Endodermal cell (in vitro differentiated cells): Measurements from ENCODE around the gene NDUFS7. TPM values are rescaled to one million over a fixed set of nuclear protein-coding genes. Genes with fewer than 3 reads are reported as not detected.

Source experiments
- DNase-seq: peaks from one replicate; pipeline ENCODE4 v3.0.0-alpha.2; 2017
- H3K27ac ChIP-seq: 2 replicates; pipeline ENCODE4 v1.5.1; 2013; ENCODE audit warnings: mild to moderate bottlenecking, low read depth, low read length, moderate library complexity
- H3K27me3 ChIP-seq: 2 replicates; pipeline ENCODE4 v1.6.1; 2013; ENCODE audit warnings: mild to moderate bottlenecking, low read length, moderate library complexity; ENCODE audit not compliant: insufficient read depth, control insufficient read depth, poor library complexity, severe bottlenecking
- H3K36me3 ChIP-seq: 2 replicates; pipeline ENCODE4 v1.7.0; 2013; ENCODE audit warnings: mild to moderate bottlenecking, low read length, moderate library complexity; ENCODE audit not compliant: control insufficient read depth, insufficient read depth
- H3K4me1 ChIP-seq: one replicate; pipeline ENCODE4 v1.7.0; 2013; ENCODE audit warnings: low read length; ENCODE audit not compliant: control insufficient read depth, insufficient read depth
- H3K4me3 ChIP-seq: 2 replicates; pipeline ENCODE4 v1.5.1; 2013; ENCODE audit warnings: mild to moderate bottlenecking, low read length, moderate library complexity
- H3K9ac ChIP-seq: 2 replicates; pipeline ENCODE4 v1.6.1; 2013; ENCODE audit warnings: mild to moderate bottlenecking, low read length, moderate library complexity; ENCODE audit not compliant: poor library complexity, severe bottlenecking; ENCODE audit errors: extremely low read depth
- H3K9me3 ChIP-seq: 2 replicates; pipeline ENCODE4 v1.6.1; 2013; ENCODE audit warnings: mild to moderate bottlenecking, low read length, moderate library complexity; ENCODE audit not compliant: control insufficient read depth
- H3K27ac Mint-ChIP-seq: 2 replicates; pipeline ENCODE4 v1.8.0; 2020; ENCODE audit warnings: mixed read lengths
- H3K27me3 Mint-ChIP-seq: 2 replicates; pipeline ENCODE4 v1.8.0; 2021; ENCODE audit warnings: mild to moderate bottlenecking, mixed read lengths; ENCODE audit not compliant: insufficient read depth
- H3K36me3 Mint-ChIP-seq: 2 replicates; pipeline ENCODE4 v1.8.0; 2020; ENCODE audit warnings: low read depth, mixed read lengths
- H3K4me1 Mint-ChIP-seq: 2 replicates; pipeline ENCODE4 v1.8.0; 2020; ENCODE audit warnings: mixed read lengths
- H3K4me3 Mint-ChIP-seq: 2 replicates; pipeline ENCODE4 v1.8.0; 2020; ENCODE audit warnings: mild to moderate bottlenecking, moderate library complexity, mixed read lengths
- H3K9me3 Mint-ChIP-seq: 2 replicates; pipeline ENCODE4 v1.8.0; 2020; ENCODE audit warnings: mild to moderate bottlenecking, mixed read lengths
- CTCF ChIP-seq: fragments of 200-600 bp; sonication (generic); conservative IDR thresholded peaks from 2 replicates; pipeline ENCODE4 v1.5.0; 2021; ENCODE audit warnings: antibody characterized with exemption, mild to moderate bottlenecking
- WGBS, 2 experiments: methylation state at CpG; one replicate each; pipeline versions ENCODE4 v1.1.5 to v1.1.7; 2013; ENCODE audit warnings: missing lambda C conversion rate in 2 of 2, mixed read lengths in 1 of 2; ENCODE audit not compliant: insufficient coverage in 1 of 2, insufficient read length in 1 of 2; 5-methylcytosine and 5-hydroxymethylcytosine counted together
- total RNA-seq, 2 donors: library from RNA; stranded (reverse); fragmentation: NEBNext Ultra II Directional in 1 of 2; extraction: Animal tissue kit (Norgen Biotek cat#: 25700) in 1 of 2; gene quantifications; 2 replicates in 1 of 2; 3 replicates in 1 of 2; pipeline ENCODE4 v1.2.1, GENCODE V29; 2021

Gene NDUFS7
- total RNA-seq, 2 donors from 2014 or later = 57.0 to 62.5 TPM

GRCh38 chr19:1441022-1441426 lies 57.3 kb downstream of the NDUFS7 start:
- Mint-ChIP-seq H3K9me3 (no peaks in the 10 kb centered on the region), H3K27ac (no peak overlapping the region), H3K27me3 (peaks cover 12% of the 10 kb centered on the region), H3K36me3 (peaks cover 36% of the 10 kb centered on the region), H3K4me3 (peak overlapping the region; percentile 95), H3K4me1 (peaks cover 8% of the 10 kb centered on the region)
- TF ChIP-seq CTCF = no peak
- Histone ChIP-seq H3K4me1 (no peaks in the 10 kb centered on the region), H3K27ac (no peak overlapping the region), H3K4me3 (no peak overlapping the region), H3K9ac (no peak overlapping the region), H3K27me3 (no peaks in the 10 kb centered on the region), H3K36me3 (peaks cover 33% of the 10 kb centered on the region), H3K9me3 (no peaks in the 10 kb centered on the region)
- no peak for DNase-seq
- WGBS, 2 experiments = 95 to 98% methylated on average over 4 to 9 of the region's 9 CpGs

GRCh38 chr19:1441677-1442438 lies 58.2 kb downstream of the NDUFS7 start:
- no peaks in the 10 kb centered on the region for H3K9me3 Mint-ChIP-seq
- DNase-seq = no peak
- peaks cover 7% of the 10 kb centered on the region for H3K27me3 ChIP-seq
- 94% methylated on average over 20 to 25 of the region's 25 CpGs for WGBS, 2 experiments
- peaks cover 8% of the 10 kb centered on the region for H3K4me1 Mint-ChIP-seq
- H3K4me3 ChIP-seq = no peak overlapping the region
- no peak overlapping the region for H3K27ac ChIP-seq
- no peak overlapping the region for H3K9ac ChIP-seq
- no peaks in the 10 kb centered on the region for H3K9me3 ChIP-seq
- peaks cover 36% of the 10 kb centered on the region for H3K36me3 Mint-ChIP-seq
- H3K27me3 Mint-ChIP-seq = peaks cover 15% of the 10 kb centered on the region
- no peak for TF ChIP-seq CTCF
- H3K4me3 Mint-ChIP-seq = no peak overlapping the region
- H3K27ac Mint-ChIP-seq = peak overlapping the region; percentile 55
- H3K36me3 ChIP-seq = peaks cover 33% of the 10 kb centered on the region
- no peaks in the 10 kb centered on the region for H3K4me1 ChIP-seq

Other genes with a start within 250 kb of the NDUFS7 start
- 10 to 100 TPM; 43.3 to 50.4 TPM for gene SBNO2, start 209.6 kb upstream of the NDUFS7 start, total RNA-seq
- 10 to 100 TPM; 78.8 to 81.4 TPM for gene STK11, start 178.1 kb upstream of the NDUFS7 start, total RNA-seq
- gene CBARP, start 145.9 kb upstream of the NDUFS7 start, total RNA-seq = 10 to 100 TPM; 21.5 to 28.5 TPM
- 100 to 1,000 TPM; 144 to 159 TPM for gene ATP5F1D, start 142.2 kb upstream of the NDUFS7 start, total RNA-seq
- 100 to 1,000 TPM; 183 to 185 TPM for gene MIDN, start 135.3 kb upstream of the NDUFS7 start, total RNA-seq
- 100 to 1,000 TPM; 282 to 301 TPM for gene CIRBP, start 114.6 kb upstream of the NDUFS7 start, total RNA-seq
- 10 to 100 TPM; 45.1 to 46.0 TPM for gene FAM174C, start 108.4 kb upstream of the NDUFS7 start, total RNA-seq
- gene EFNA2, start 98.0 kb upstream of the NDUFS7 start, total RNA-seq = 10 to 100 TPM; 28.6 to 30.7 TPM
- gene GAMT, start 17.6 kb downstream of the NDUFS7 start, total RNA-seq = 10 to 100 TPM; 38.4 to 49.6 TPM
- gene DAZAP1, start 23.7 kb downstream of the NDUFS7 start, total RNA-seq = 100 to 1,000 TPM; 154 to 179 TPM
- gene RPS15, start 54.5 kb downstream of the NDUFS7 start, total RNA-seq = 1,000 to 10,000 TPM; 1,298 to 1,321 TPM
- gene APC2, start 66.2 kb downstream of the NDUFS7 start, total RNA-seq = under 1 TPM; 0.38 to 0.57 TPM
- gene C19orf25, start 95.3 kb downstream of the NDUFS7 start, total RNA-seq = 10 to 100 TPM; 40.0 to 51.1 TPM
- 10 to 100 TPM; 25.2 to 31.6 TPM for gene PCSK4, start 106.4 kb downstream of the NDUFS7 start, total RNA-seq
- gene REEP6, start 107.3 kb downstream of the NDUFS7 start, total RNA-seq = 10 to 100 TPM; 24.7 to 49.4 TPM
- gene ADAMTSL5, start 129.1 kb downstream of the NDUFS7 start, total RNA-seq = 1 to 10 TPM; 4.1 to 4.8 TPM
- gene PLK5, start 140.2 kb downstream of the NDUFS7 start, total RNA-seq = under 1 TPM in 1 of 2 donors, not detected in 1; 0.48 TPM
- gene MEX3D, start 184.4 kb downstream of the NDUFS7 start, total RNA-seq = 100 to 1,000 TPM in 1 of 2 donors, 10 to 100 TPM in 1; 94.1 to 103 TPM
- gene MBD3, start 209.0 kb downstream of the NDUFS7 start, total RNA-seq = 100 to 1,000 TPM; 108 TPM
- 100 to 1,000 TPM; 171 to 195 TPM for gene UQCR11, start 221.6 kb downstream of the NDUFS7 start, total RNA-seq